GM12873 (cell line): ENCODE results near the gene EPHA6.

Experiments
- CTCF ChIP-seq: IDR thresholded peaks from 2 replicates; pipeline ENCODE4 v1.5.1; 2012; ENCODE audit warnings: low read depth, mild to moderate bottlenecking, moderate library complexity, low read length, control low read depth; ENCODE audit not compliant: insufficient read depth; ENCODE audit errors: missing control alignments

EPHA6 gene

GRCh38 chr3:97189835-97190234, 375.4 kb downstream of the EPHA6 start:
- TF ChIP-seq CTCF: no peak

GRCh38 chr3:97197083-97197482, 382.7 kb downstream of the EPHA6 start:
- no peak for TF ChIP-seq CTCF

- no peak for TF ChIP-seq CTCF
These were observed 383.4 kb downstream of the EPHA6 start for GRCh38 chr3:97197830-97198229.

GRCh38 chr3:97200387-97200786, 386.0 kb downstream of the EPHA6 start:
- no peak for TF ChIP-seq CTCF

GRCh38 chr3:97201814-97202213, 387.4 kb downstream of the EPHA6 start:
- TF ChIP-seq CTCF: no peak

GRCh38 chr3:97228966-97229365, 414.6 kb downstream of the EPHA6 start:
- no peak for TF ChIP-seq CTCF

GRCh38 chr3:97230486-97230885, 416.1 kb downstream of the EPHA6 start:
- TF ChIP-seq CTCF: no peak
